Left lung (tissue), 10 donors: ENCODE data around the gene CSGALNACT2. TPM values are rescaled to one million over a fixed set of nuclear protein-coding genes. Genes with fewer than 3 reads are reported as not detected.

Source experiments
- ATAC-seq: fragments of 200-7000 bp; cut with Tn5 transposase; one replicate; pipeline ENCODE4 v1.9.1; 2020; ENCODE audit warnings: moderate library complexity
- DNase-seq, 4 donors: peaks; one replicate each; pipeline ENCODE4 v3.0.0-alpha.2; 2013 to 2020
- H3K27ac ChIP-seq, 2 donors: fragments of 200-600 bp; sonication (generic) in 1 of 2; one replicate each; pipeline versions ENCODE4 v1.5.0 to v1.8.0; 2020 to 2021
- H3K27me3 ChIP-seq, 2 donors: fragments of 200-600 bp; sonication (generic) in 1 of 2; one replicate each; pipeline versions ENCODE4 v1.5.0 to v1.8.0; 2020 to 2021
- H3K36me3 ChIP-seq, 2 donors: fragments of 200-600 bp; sonication (generic) in 1 of 2; one replicate each; pipeline versions ENCODE4 v1.5.0 to v1.8.0; 2020 to 2021
- H3K4me1 ChIP-seq, 2 donors: fragments of 200-600 bp; one replicate each; pipeline ENCODE4 v1.8.0; 2021
- H3K4me3 ChIP-seq, 2 donors: fragments of 200-600 bp; sonication (generic) in 1 of 2; one replicate each; pipeline versions ENCODE4 v1.5.0 to v1.8.0; 2020 to 2021; ENCODE audit warnings: mild to moderate bottlenecking in 1 of 2
- H3K9me3 ChIP-seq, 2 donors: fragments of 200-600 bp; sonication (generic) in 1 of 2; one replicate each; pipeline versions ENCODE4 v1.5.0 to v1.8.0; 2020 to 2021
- CTCF ChIP-seq, 2 donors: fragments of 200-600 bp; sonication (generic) in 1 of 2; IDR thresholded peaks; one replicate each; pipeline versions ENCODE4 v1.5.0 to v1.8.0; 2021; ENCODE audit warnings: antibody characterized with exemption in 2 of 2
- intact Hi-C, 2 donors: fragments of 100-400 bp; cut with DNase I; formaldehyde crosslinking; loops; one replicate each; pipeline versions ENCODE4 v1.11.2 to v1.14.2; 2022
- polyA plus RNA-seq, 6 donors: library from polyadenylated mRNA; unstranded; fragments of 120-200 nt; gene quantifications; one replicate each; pipeline ENCODE4 v1.2.1, GENCODE V29; 2013; ENCODE audit not compliant: insufficient read length in 6 of 6
- total RNA-seq, 2 donors: library from RNA; stranded (reverse); fragmentation: NEBNext Ultra II Directional; extraction: Animal tissue kit (Norgen Biotek cat#: 25700); gene quantifications; one replicate each; pipeline ENCODE4 v1.2.1, GENCODE V29; 2021
- donor health status: DM: no; HTN: yes; CAD: no.
- donor health status: DM: no; HTN: no; CAD: no.

Gene CSGALNACT2
- total and polyA plus RNA-seq, 8 donors, result 31.4 to 45.0 (median 36.6) TPM

GRCh38 chr10:43200538-43201390 is 62.5 kb downstream of the CSGALNACT2 start:
- Histone ChIP-seq H3K36me3 (peaks cover 0 to 8% of the 10 kb centered on the region in 2 donors), H3K4me3 (no peak overlapping the region), H3K4me1 (peaks cover 6 to 16% of the 10 kb centered on the region in 2 donors), H3K9me3 (no peaks in the 10 kb centered on the region), H3K27me3 (no peaks in the 10 kb centered on the region), H3K27ac (no peak overlapping the region)
- ATAC-seq, result no peak
- TF ChIP-seq CTCF (IDR thresholded peaks at IDR 0.05), result no peak
- intact Hi-C loops, result no loop called here
- DNase-seq, result no peak

GRCh38 chr10:43201545-43202131 is 63.4 kb downstream of the CSGALNACT2 start:
- intact Hi-C loops, result no loop called here
- peaks cover 0 to 3% of the 10 kb centered on the region in 2 donors for H3K36me3 ChIP-seq
- no peaks in the 10 kb centered on the region for H3K27me3 ChIP-seq
- ATAC-seq (no peak), DNase-seq (no peak)
- H3K27ac ChIP-seq, result no peak overlapping the region
- H3K4me3 ChIP-seq, result peak overlapping the region in 1 of 2 donors; percentile 52
- H3K9me3 ChIP-seq, result no peaks in the 10 kb centered on the region
- H3K4me1 ChIP-seq, result peaks cover 6 to 16% of the 10 kb centered on the region in 2 donors
- TF ChIP-seq CTCF (IDR thresholded peaks at IDR 0.05), result no peak

- DNase-seq, result peak in 3 of 4 donors; percentile 17 to 88 (median 46)
- Histone ChIP-seq H3K4me3 (peak overlapping the region; percentile 37 to 52), H3K4me1 (peaks cover 6 to 16% of the 10 kb centered on the region in 2 donors), H3K27me3 (no peaks in the 10 kb centered on the region), H3K9me3 (no peaks in the 10 kb centered on the region), H3K36me3 (no peaks in the 10 kb centered on the region), H3K27ac (peak overlapping the region in 1 of 2 donors; percentile 13)
- TF ChIP-seq CTCF (IDR thresholded peaks at IDR 0.05), result peak; percentile 60 to 71
- intact Hi-C loops, result no loop called here
- peak; percentile 68 for ATAC-seq
These were observed 64.0 kb downstream of the CSGALNACT2 start for GRCh38 chr10:43202224-43202656.

- peak in 3 of 4 donors; percentile 38 to 92 (median 66) for DNase-seq
- H3K27ac ChIP-seq, result peak overlapping the region in 1 of 2 donors; percentile 28
- H3K36me3 ChIP-seq, result no peaks in the 10 kb centered on the region
- H3K9me3 ChIP-seq, result no peaks in the 10 kb centered on the region
- TF ChIP-seq CTCF (IDR thresholded peaks at IDR 0.05), result no peak
- peaks cover 6 to 16% of the 10 kb centered on the region in 2 donors for H3K4me1 ChIP-seq
- peak; percentile 72 for ATAC-seq
- intact Hi-C loops, result no loop called here
- no peaks in the 10 kb centered on the region for H3K27me3 ChIP-seq
- H3K4me3 ChIP-seq, result peak overlapping the region; percentile 37 to 52
These were observed 64.6 kb downstream of the CSGALNACT2 start for GRCh38 chr10:43202657-43203447.
